ENCODE data around the gene ASH1L.

DNA sequence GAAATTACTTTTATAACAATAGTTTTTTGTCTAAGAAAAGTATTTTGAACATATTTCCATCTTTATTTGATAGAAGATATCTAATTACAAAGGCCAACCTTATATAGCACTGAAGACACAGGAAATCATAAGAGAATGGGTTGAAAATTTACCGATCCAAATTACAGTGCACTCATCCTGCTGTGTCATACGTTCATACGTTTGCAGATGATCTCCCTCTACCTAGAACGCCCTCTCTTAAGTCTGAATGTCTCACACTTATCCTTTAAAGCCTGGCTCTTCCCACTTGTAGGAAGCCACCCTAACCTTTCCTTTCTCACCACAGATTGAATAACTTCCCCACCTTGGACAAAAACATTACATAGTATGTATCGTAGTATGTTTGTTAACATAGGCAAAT, 9.3 kb downstream of the ASH1L start:
- TF ChIP-seq, protein P1, sequence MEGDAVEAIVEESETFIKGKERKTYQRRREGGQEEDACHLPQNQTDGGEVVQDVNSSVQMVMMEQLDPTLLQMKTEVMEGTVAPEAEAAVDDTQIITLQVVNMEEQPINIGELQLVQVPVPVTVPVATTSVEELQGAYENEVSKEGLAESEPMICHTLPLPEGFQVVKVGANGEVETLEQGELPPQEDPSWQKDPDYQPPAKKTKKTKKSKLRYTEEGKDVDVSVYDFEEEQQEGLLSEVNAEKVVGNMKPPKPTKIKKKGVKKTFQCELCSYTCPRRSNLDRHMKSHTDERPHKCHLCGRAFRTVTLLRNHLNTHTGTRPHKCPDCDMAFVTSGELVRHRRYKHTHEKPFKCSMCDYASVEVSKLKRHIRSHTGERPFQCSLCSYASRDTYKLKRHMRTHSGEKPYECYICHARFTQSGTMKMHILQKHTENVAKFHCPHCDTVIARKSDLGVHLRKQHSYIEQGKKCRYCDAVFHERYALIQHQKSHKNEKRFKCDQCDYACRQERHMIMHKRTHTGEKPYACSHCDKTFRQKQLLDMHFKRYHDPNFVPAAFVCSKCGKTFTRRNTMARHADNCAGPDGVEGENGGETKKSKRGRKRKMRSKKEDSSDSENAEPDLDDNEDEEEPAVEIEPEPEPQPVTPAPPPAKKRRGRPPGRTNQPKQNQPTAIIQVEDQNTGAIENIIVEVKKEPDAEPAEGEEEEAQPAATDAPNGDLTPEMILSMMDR (IDR thresholded peaks at IDR 0.05; ENCODE audit: insufficient read depth, low read length): no peak
- TF ChIP-seq POLR2AphosphoS5 (IDR thresholded peaks at IDR 0.05; ENCODE audit: low read depth): no peak
